Stimulated activated CD4-positive, alpha-beta T cell treated with anti-CD3 and anti-CD28 coated beads, TNF-alpha, amount 100 ng/mL, for 4 hours (primary cell): ENCODE results near the gene SRF.

ENCODE experiments used
- DNase-seq, 3 experiments: peaks; one replicate each; pipeline ENCODE4 v3.0.0-alpha.2; 2020; ENCODE audit warnings: low read depth in 3 of 3

Gene SRF

GRCh38 chr6:43147691-43148477 is 23.2 kb upstream of the SRF start:
- DNase-seq = no peak

GRCh38 chr6:43149265-43149664 is 21.8 kb upstream of the SRF start:
- DNase-seq = no peak

GRCh38 chr6:43150051-43150751 is 20.9 kb upstream of the SRF start:
- DNase-seq = no peak

- no peak for DNase-seq
These were observed 11.5 kb upstream of the SRF start for GRCh38 chr6:43159599-43159998.

GRCh38 chr6:43163899-43164298 is 7.2 kb upstream of the SRF start:
- no peak for DNase-seq

- no peak for DNase-seq
These were observed 595 bp upstream of the SRF start for GRCh38 chr6:43170417-43170930.

- peak in 1 of 3 experiments; percentile 36 for DNase-seq
These were observed 636 bp downstream of the SRF start for GRCh38 chr6:43171707-43172103.

- peak; percentile 21 to 36 (median 35) for DNase-seq
These were observed 1.3 kb downstream of the SRF start for GRCh38 chr6:43172104-43173007.

- no peak for DNase-seq
These were observed 2.7 kb downstream of the SRF start for GRCh38 chr6:43173591-43174262.

- DNase-seq = peak; percentile 65 to 92 (median 87)
These were observed 3.4 kb downstream of the SRF start for GRCh38 chr6:43174263-43175112.

- no peak for DNase-seq
These were observed 4.8 kb downstream of the SRF start for GRCh38 chr6:43175676-43176422.

GRCh38 chr6:43176423-43176786 is 5.3 kb downstream of the SRF start:
- DNase-seq = no peak

- no peak for DNase-seq
These were observed 7.1 kb downstream of the SRF start for GRCh38 chr6:43178150-43178549.

- no peak for DNase-seq
These were observed 8.1 kb downstream of the SRF start for GRCh38 chr6:43178951-43179830.

GRCh38 chr6:43180058-43180457 is 9.0 kb downstream of the SRF start:
- DNase-seq = no peak

GRCh38 chr6:43180985-43181384 is 9.9 kb downstream of the SRF start:
- no peak for DNase-seq

- no peak for DNase-seq
These were observed 10.5 kb downstream of the SRF start for GRCh38 chr6:43181621-43181941.

- DNase-seq = peak; percentile 54 to 69 (median 61)
These were observed 11.1 kb downstream of the SRF start, which contains the start of gene CUL9 for GRCh38 chr6:43181942-43182860. CUL9 (plus strand) TSS chr6:43182196; CDS start chr6:43184311, 2,115 bp downstream.
